Measurements from ENCODE around the gene HMGXB3. TPM values are rescaled to one million over a fixed set of nuclear protein-coding genes. Genes with fewer than 3 reads are reported as not detected.

Gene HMGXB3
- total RNA-seq, 1 donor from 2014 or later: 40.5 TPM

DNA sequence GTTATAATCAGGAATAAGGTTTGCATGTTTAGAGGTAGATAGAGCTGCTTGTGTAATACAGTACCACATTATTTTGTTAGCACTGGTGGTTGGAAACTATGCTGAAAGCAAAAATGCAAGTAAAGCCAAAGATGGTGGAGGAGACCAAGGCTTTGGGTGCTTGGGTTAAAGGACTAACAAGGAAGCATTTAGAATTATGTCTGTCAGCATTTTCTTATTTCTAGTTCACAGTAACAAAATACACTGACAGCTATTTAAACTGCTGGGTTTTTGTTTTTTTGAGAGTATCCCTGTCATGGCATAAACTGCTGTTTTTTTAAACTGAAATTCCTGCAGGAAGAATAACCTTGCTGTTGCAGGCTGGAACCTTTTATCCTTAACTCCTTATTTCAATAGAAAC is 6.5 kb downstream of the HMGXB3 start:
- H3K27me3 Mint-ChIP-seq: no peaks in the 10 kb centered on the region
- H3K4me1 Mint-ChIP-seq (ENCODE audit: unreplicated experiment): peaks cover 5% of the 10 kb centered on the region
- no peak overlapping the region for H3K27ac Mint-ChIP-seq
- TF ChIP-seq, protein P1, sequence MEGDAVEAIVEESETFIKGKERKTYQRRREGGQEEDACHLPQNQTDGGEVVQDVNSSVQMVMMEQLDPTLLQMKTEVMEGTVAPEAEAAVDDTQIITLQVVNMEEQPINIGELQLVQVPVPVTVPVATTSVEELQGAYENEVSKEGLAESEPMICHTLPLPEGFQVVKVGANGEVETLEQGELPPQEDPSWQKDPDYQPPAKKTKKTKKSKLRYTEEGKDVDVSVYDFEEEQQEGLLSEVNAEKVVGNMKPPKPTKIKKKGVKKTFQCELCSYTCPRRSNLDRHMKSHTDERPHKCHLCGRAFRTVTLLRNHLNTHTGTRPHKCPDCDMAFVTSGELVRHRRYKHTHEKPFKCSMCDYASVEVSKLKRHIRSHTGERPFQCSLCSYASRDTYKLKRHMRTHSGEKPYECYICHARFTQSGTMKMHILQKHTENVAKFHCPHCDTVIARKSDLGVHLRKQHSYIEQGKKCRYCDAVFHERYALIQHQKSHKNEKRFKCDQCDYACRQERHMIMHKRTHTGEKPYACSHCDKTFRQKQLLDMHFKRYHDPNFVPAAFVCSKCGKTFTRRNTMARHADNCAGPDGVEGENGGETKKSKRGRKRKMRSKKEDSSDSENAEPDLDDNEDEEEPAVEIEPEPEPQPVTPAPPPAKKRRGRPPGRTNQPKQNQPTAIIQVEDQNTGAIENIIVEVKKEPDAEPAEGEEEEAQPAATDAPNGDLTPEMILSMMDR (conservative IDR thresholded peaks at IDR 0.05): no peak
- H3K9me3 Mint-ChIP-seq: no peaks in the 10 kb centered on the region
- H3K36me3 Mint-ChIP-seq: peaks cover 15% of the 10 kb centered on the region
- no peak for DNase-seq (ENCODE audit: extremely low spot score, unreplicated experiment)
- no peak overlapping the region for H3K4me3 Mint-ChIP-seq

DNA sequence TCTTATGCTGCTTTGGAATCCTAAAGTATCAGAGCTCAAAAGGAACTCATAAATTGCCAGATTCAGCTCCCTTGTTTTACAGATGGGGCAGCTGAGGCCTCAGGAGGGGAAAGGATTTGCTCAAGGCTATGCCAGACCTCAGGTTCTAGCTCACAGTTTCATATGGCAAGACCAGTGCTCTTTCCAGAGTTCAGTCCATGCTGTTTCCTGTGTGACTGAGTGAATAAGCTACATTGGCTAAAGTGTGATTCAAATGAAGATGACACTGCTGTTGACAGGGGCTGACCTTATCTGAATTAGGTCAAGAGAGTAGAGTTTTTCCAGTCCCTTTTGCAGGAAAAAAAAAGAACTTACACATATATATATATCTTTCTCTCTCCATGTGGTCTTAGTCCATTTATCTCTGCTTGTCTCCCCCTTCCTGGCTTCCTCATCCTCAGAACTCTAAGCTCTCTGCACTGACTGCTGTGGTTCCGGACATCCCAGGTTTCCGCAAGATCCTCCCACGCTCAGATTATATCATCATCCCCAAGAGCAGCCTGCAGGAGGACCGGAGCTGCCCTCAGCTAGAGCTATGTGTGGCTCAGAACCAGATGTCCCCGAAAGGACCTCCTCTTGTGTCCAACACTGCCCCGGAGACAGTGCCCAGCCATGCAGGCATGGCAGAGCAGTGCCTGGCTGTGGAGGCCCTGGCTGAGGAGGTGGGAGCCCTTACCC is 9.3 kb downstream of the HMGXB3 start:
- no peaks in the 10 kb centered on the region for H3K27me3 Mint-ChIP-seq
- H3K36me3 Mint-ChIP-seq: peaks cover 39% of the 10 kb centered on the region
- no peak for DNase-seq (ENCODE audit: extremely low spot score, unreplicated experiment)
- H3K4me3 Mint-ChIP-seq: no peak overlapping the region
- TF ChIP-seq, protein P1 (conservative IDR thresholded peaks at IDR 0.05): no peak
- peaks cover 4% of the 10 kb centered on the region for H3K9me3 Mint-ChIP-seq
- no peak overlapping the region for H3K27ac Mint-ChIP-seq
- no peaks in the 10 kb centered on the region for H3K4me1 Mint-ChIP-seq (ENCODE audit: unreplicated experiment)

DNA sequence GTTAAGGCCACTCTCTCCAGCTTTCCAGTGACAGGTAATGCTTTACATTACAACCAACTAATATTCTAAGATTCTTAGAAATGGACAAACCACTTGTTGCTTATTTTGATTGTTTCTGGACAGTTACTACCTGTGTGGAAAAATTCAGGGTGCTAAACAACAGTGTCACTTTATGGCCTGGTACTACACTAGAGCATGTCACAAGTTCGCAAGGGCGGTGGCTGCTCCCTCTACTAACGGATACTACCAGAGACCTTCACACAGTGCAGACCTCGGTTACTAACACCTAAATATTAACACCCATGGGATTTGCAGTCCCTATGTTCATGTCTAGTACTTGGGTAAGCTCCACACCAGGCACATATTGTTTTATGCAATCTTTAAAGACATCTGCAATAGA is 13.4 kb downstream of the HMGXB3 start:
- Mint-ChIP-seq H3K27ac (no peak overlapping the region), H3K4me1 (ENCODE audit: unreplicated experiment) (no peaks in the 10 kb centered on the region), H3K9me3 (peaks cover 11% of the 10 kb centered on the region), H3K27me3 (no peaks in the 10 kb centered on the region), H3K36me3 (peaks cover 65% of the 10 kb centered on the region), H3K4me3 (no peak overlapping the region)
- no peak for DNase-seq (ENCODE audit: extremely low spot score, unreplicated experiment)
- TF ChIP-seq, protein P1 (conservative IDR thresholded peaks at IDR 0.05): no peak

DNA sequence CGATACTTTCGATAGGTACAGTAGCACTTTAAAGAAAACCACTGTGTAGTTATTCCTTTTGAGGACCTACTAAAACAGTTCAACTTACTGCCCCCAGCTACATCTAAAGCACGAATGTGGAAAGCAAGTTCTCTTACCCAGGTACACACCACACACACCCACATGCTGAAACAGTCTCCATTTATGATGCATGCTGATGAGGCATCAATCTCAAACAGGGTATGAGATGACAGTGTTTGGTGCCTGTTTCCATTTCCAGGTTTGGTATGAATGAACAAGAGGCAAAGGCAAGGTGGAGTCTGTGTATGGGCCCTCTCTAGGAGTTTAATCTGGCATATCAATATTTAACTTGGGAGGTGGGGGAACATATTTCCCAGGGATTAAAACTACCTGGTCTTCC is 13.9 kb downstream of the HMGXB3 start:
- TF ChIP-seq, protein P1 (conservative IDR thresholded peaks at IDR 0.05): no peak
- no peak overlapping the region for H3K4me3 Mint-ChIP-seq

DNA sequence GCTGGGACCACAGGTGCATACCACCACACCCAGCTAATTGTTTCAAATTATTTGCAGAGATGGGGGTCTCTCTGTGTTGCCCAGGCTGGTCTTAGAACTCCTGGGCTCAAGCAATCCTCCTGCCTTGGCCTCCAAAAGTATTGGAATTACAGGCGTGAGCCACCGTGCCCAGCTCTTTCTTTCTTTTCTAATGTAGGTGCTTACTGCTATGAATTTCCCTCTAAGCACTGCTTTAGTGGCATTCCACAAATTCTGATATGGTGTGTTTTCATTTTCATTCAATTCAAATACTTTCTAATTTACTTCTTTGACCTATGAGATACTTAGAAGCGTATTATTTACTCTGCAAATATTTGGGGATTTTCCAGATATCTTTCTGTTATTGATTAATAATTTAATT is 14.9 kb downstream of the HMGXB3 start:
- no peaks in the 10 kb centered on the region for H3K27me3 Mint-ChIP-seq
- TF ChIP-seq, protein P1 (conservative IDR thresholded peaks at IDR 0.05): no peak
- no peak overlapping the region for H3K4me3 Mint-ChIP-seq

More for the DNA sequence above, 13.9 kb downstream of the HMGXB3 start:
- peaks cover 11% of the 10 kb centered on the region for H3K9me3 Mint-ChIP-seq
- no peak overlapping the region for H3K27ac Mint-ChIP-seq
- no peaks in the 10 kb centered on the region for H3K4me1 Mint-ChIP-seq (ENCODE audit: unreplicated experiment)
- DNase-seq (ENCODE audit: extremely low spot score, unreplicated experiment): no peak
- no peaks in the 10 kb centered on the region for H3K27me3 Mint-ChIP-seq
- peaks cover 70% of the 10 kb centered on the region for H3K36me3 Mint-ChIP-seq

More for the DNA sequence above, 14.9 kb downstream of the HMGXB3 start:
- Mint-ChIP-seq H3K9me3 (peaks cover 11% of the 10 kb centered on the region), H3K36me3 (peaks cover 73% of the 10 kb centered on the region), H3K27ac (no peak overlapping the region), H3K4me1 (ENCODE audit: unreplicated experiment) (no peaks in the 10 kb centered on the region)
- no peak for DNase-seq (ENCODE audit: extremely low spot score, unreplicated experiment)

All from type B pancreatic cell (in vitro differentiated cells).